Caco-2 (cell line): ENCODE data around the gene PMS1. TPM values are rescaled to one million over a fixed set of nuclear protein-coding genes. Genes with fewer than 3 reads are reported as not detected.

Source experiments
- BruUV-seq: library from RNA; stranded (reverse); fragments of 400-500 nt; replicated peaks from 2 replicates; lab custom pipeline; 2021; lab: Mats Ljungman, UMichigan
- CTCF ChIA-PET: fragments of 300-600 bp; sonication (Branson Sonifier 250); formaldehyde crosslinking; loops from one replicate; lab custom pipeline; 2022; ENCODE audit warnings: antibody characterized with exemption; lab: Charles Lee
- POLR2A ChIA-PET: fragments of 300-600 bp; sonication (Branson Sonifier 250); formaldehyde crosslinking; loops from one replicate; lab custom pipeline; 2022; ENCODE audit warnings: antibody characterized with exemption; lab: Charles Lee
- DNase-seq, 2 experiments: peaks; one replicate each; pipeline versions ENCODE4 v3.0.0 to v3.0.0-alpha.2; 2020 to 2022
- H3K27me3 ChIP-seq: replicated peaks from 2 replicates; pipeline ENCODE4 v1.6.0; 2011; ENCODE audit warnings: low read length; ENCODE audit not compliant: control insufficient read depth, insufficient read depth
- H3K36me3 ChIP-seq: 2 replicates; pipeline ENCODE4 v1.5.1; 2011; ENCODE audit warnings: low read length; ENCODE audit not compliant: control insufficient read depth, insufficient read depth
- H3K4me1 ChIP-seq: fragments of 250-450 bp; sonication (Bioruptor Pico); 2 replicates; pipeline ENCODE4 v1.5.1; 2020; ENCODE audit warnings: mild to moderate bottlenecking
- H3K4me3 ChIP-seq: 2 replicates; pipeline ENCODE4 v1.5.1; 2011; ENCODE audit warnings: low read depth, mild to moderate bottlenecking, control low read depth, low read length
- H3K9me3 ChIP-seq: fragments of 250-450 bp; sonication (Bioruptor Pico); 2 replicates; pipeline ENCODE4 v1.5.1; 2020; ENCODE audit warnings: mild to moderate bottlenecking, moderate library complexity
- H3K27ac Mint-ChIP-seq: one replicate; pipeline ENCODE4 v1.8.0; 2022; ENCODE audit warnings: mixed read lengths; ENCODE audit not compliant: unreplicated experiment
- H3K27me3 Mint-ChIP-seq: one replicate; pipeline ENCODE4 v1.8.0; 2022; ENCODE audit warnings: mixed read lengths; ENCODE audit not compliant: insufficient read depth, unreplicated experiment
- H3K36me3 Mint-ChIP-seq: one replicate; pipeline ENCODE4 v1.8.0; 2022; ENCODE audit warnings: mild to moderate bottlenecking, mixed read lengths; ENCODE audit not compliant: insufficient read depth, unreplicated experiment
- H3K4me1 Mint-ChIP-seq: one replicate; pipeline ENCODE4 v1.8.0; 2022; ENCODE audit warnings: low read depth, mixed read lengths; ENCODE audit not compliant: unreplicated experiment
- H3K4me3 Mint-ChIP-seq: one replicate; pipeline ENCODE4 v1.8.0; 2022; ENCODE audit warnings: mild to moderate bottlenecking, moderate library complexity, mixed read lengths; ENCODE audit not compliant: unreplicated experiment
- H3K9me3 Mint-ChIP-seq: one replicate; pipeline ENCODE4 v1.8.0; 2022; ENCODE audit warnings: mixed read lengths; ENCODE audit not compliant: unreplicated experiment
- CTCF ChIP-seq, 2 experiments: fragments of 200-600 bp in 1 of 2; IDR thresholded peaks; 1 replicate in 1 of 2; 2 replicates in 1 of 2; pipeline versions ENCODE4 v1.5.1 to v1.8.0; 2011 to 2022; ENCODE audit warnings: antibody characterized with exemption in 1 of 2, control low read depth in 1 of 2, inconsistent platforms in 1 of 2, low read depth in 1 of 2, low read length in 1 of 2, mild to moderate bottlenecking in 1 of 2, moderate library complexity in 1 of 2; ENCODE audit not compliant: insufficient read depth in 1 of 2, severe bottlenecking in 1 of 2, unreplicated experiment in 1 of 2
- intact Hi-C: fragments of 100-400 bp; cut with micrococcal nuclease; formaldehyde crosslinking; loops from one replicate; pipeline ENCODE4 v1.10.0; 2022; ENCODE audit not compliant: unreplicated experiment
- total RNA-seq: library from RNA; stranded (reverse); gene quantifications from 2 replicates; pipeline ENCODE4 v1.2.3, GENCODE V29; 2022

PMS1 gene
- total RNA-seq, 1 experiment from 2014 or later: 40.2 TPM

- Histone ChIP-seq H3K4me1 (no peaks in the 10 kb centered on the region), H3K27me3 (no peaks in the 10 kb centered on the region), H3K9me3 (no peaks in the 10 kb centered on the region), H3K4me3 (no peak overlapping the region), H3K36me3 (no peaks in the 10 kb centered on the region)
- Mint-ChIP-seq H3K9me3 (no peaks in the 10 kb centered on the region), H3K27me3 (no peaks in the 10 kb centered on the region), H3K27ac (no peak overlapping the region), H3K4me1 (no peaks in the 10 kb centered on the region), H3K36me3 (peaks cover 6% of the 10 kb centered on the region), H3K4me3 (no peak overlapping the region)
- intact Hi-C loops: no loop called here
- ChIA-PET CTCF (no interaction called here), POLR2A (no interaction called here)
- no peak for DNase-seq
- no peak for TF ChIP-seq CTCF (IDR thresholded peaks at IDR 0.05; ENCODE audit: insufficient read depth in 1 of 2, low read depth in 1 of 2, low read length in 1 of 2, severe bottlenecking in 1 of 2, unreplicated experiment in 1 of 2)
- BruUV-seq: no TSS peak
Measured at GRCh38 chr2:189818249-189819038, 34.2 kb downstream of the PMS1 start.

GRCh38 chr2:189819297-189819704 is 35.1 kb downstream of the PMS1 start:
- intact Hi-C loops: no loop called here
- Histone ChIP-seq H3K27me3 (no peaks in the 10 kb centered on the region), H3K36me3 (no peaks in the 10 kb centered on the region), H3K4me3 (no peak overlapping the region), H3K9me3 (no peaks in the 10 kb centered on the region), H3K4me1 (no peaks in the 10 kb centered on the region)
- H3K9me3 Mint-ChIP-seq: no peaks in the 10 kb centered on the region
- no peaks in the 10 kb centered on the region for H3K27me3 Mint-ChIP-seq
- DNase-seq: no peak
- H3K4me1 Mint-ChIP-seq: no peaks in the 10 kb centered on the region
- no peak overlapping the region for H3K27ac Mint-ChIP-seq
- POLR2A ChIA-PET: no interaction called here
- H3K4me3 Mint-ChIP-seq: no peak overlapping the region
- CTCF ChIA-PET: no interaction called here
- no peak for TF ChIP-seq CTCF (IDR thresholded peaks at IDR 0.05; ENCODE audit: insufficient read depth in 1 of 2, low read depth in 1 of 2, low read length in 1 of 2, severe bottlenecking in 1 of 2, unreplicated experiment in 1 of 2)
- BruUV-seq: no TSS peak
- H3K36me3 Mint-ChIP-seq: peaks cover 6% of the 10 kb centered on the region

GRCh38 chr2:189821953-189822748 is 37.9 kb downstream of the PMS1 start:
- H3K9me3 ChIP-seq: no peaks in the 10 kb centered on the region
- no TSS peak for BruUV-seq
- Mint-ChIP-seq H3K9me3 (no peaks in the 10 kb centered on the region), H3K27ac (no peak overlapping the region), H3K27me3 (no peaks in the 10 kb centered on the region), H3K36me3 (no peaks in the 10 kb centered on the region), H3K4me1 (no peaks in the 10 kb centered on the region), H3K4me3 (no peak overlapping the region)
- no peak for TF ChIP-seq CTCF (IDR thresholded peaks at IDR 0.05; ENCODE audit: insufficient read depth in 1 of 2, low read depth in 1 of 2, low read length in 1 of 2, severe bottlenecking in 1 of 2, unreplicated experiment in 1 of 2)
- no peaks in the 10 kb centered on the region for H3K4me1 ChIP-seq
- DNase-seq: no peak
- no peaks in the 10 kb centered on the region for H3K36me3 ChIP-seq
- intact Hi-C loops: no loop called here
- no peaks in the 10 kb centered on the region for H3K27me3 ChIP-seq
- POLR2A ChIA-PET: no interaction called here
- CTCF ChIA-PET: no interaction called here
- no peak overlapping the region for H3K4me3 ChIP-seq
